Heart left ventricle (tissue), 16 donors: ENCODE data around the gene DNAH1. TPM values are rescaled to one million over a fixed set of nuclear protein-coding genes. Genes with fewer than 3 reads are reported as not detected.

Source experiments
- ATAC-seq, 4 donors: fragments of 200-7000 bp; cut with Tn5 transposase; one replicate each; pipeline ENCODE4 v1.9.1; 2020 to 2022; ENCODE audit warnings: moderate library complexity in 4 of 4, mild to moderate bottlenecking in 3 of 4, moderate number of reproducible peaks in 1 of 4
- DNase-seq, 5 donors: peaks; one replicate each; pipeline ENCODE4 v3.0.0-alpha.2; 2020
- H3K27ac ChIP-seq, 12 donors: fragments of 200-600 bp; sonication (generic) in 4 of 12; one replicate each; pipeline versions ENCODE4 v1.5.0 to v1.8.0; 2016 to 2022; ENCODE audit warnings: mild to moderate bottlenecking in 2 of 12
- H3K27me3 ChIP-seq, 9 donors: fragments of 200-600 bp; sonication (generic) in 2 of 9; one replicate each; pipeline versions ENCODE4 v1.5.1 to v1.8.0; 2016 to 2022; ENCODE audit warnings: mild to moderate bottlenecking in 3 of 9
- H3K36me3 ChIP-seq, 9 donors: fragments of 200-600 bp; sonication (generic) in 2 of 9; one replicate each; pipeline versions ENCODE4 v1.5.0 to v1.8.0; 2018 to 2022; ENCODE audit warnings: mild to moderate bottlenecking in 2 of 9
- H3K4me1 ChIP-seq, 12 donors: fragments of 200-600 bp; sonication (generic) in 4 of 12; one replicate each; pipeline versions ENCODE4 v1.5.0 to v1.8.0; 2016 to 2022; ENCODE audit warnings: mild to moderate bottlenecking in 3 of 12
- H3K4me3 ChIP-seq, 12 donors: fragments of 200-600 bp; sonication (generic) in 4 of 12; one replicate each; pipeline versions ENCODE4 v1.5.0 to v1.8.0; 2017 to 2022; ENCODE audit warnings: mild to moderate bottlenecking in 9 of 12, moderate library complexity in 4 of 12
- H3K9me3 ChIP-seq, 12 donors: fragments of 200-600 bp; sonication (generic) in 4 of 12; one replicate each; pipeline versions ENCODE4 v1.5.0 to v1.8.0; 2016 to 2022; ENCODE audit warnings: mild to moderate bottlenecking in 1 of 12
- POLR2A ChIP-seq, 2 donors: fragments of 450-650 bp; IDR thresholded peaks; one replicate each; pipeline ENCODE4 v1.6.1; 2017; ENCODE audit warnings: antibody characterized with exemption in 2 of 2, mild to moderate bottlenecking in 2 of 2, moderate library complexity in 2 of 2
- WGBS, 4 donors: extraction: QIAGEN DNeasy Blood & Tissue Kit in 2 of 4; methylation state at CpG; one replicate each; pipeline versions ENCODE4 v1.1.5 to v1.1.7; 2013 to 2018; 5-methylcytosine and 5-hydroxymethylcytosine counted together
- intact Hi-C, 10 donors: fragments of 100-400 bp; cut with DNase I; formaldehyde crosslinking; loops; one replicate each; pipeline versions ENCODE4 v1.11.1 to v1.14.2; 2022
- polyA plus RNA-seq, 2 donors: library from polyadenylated mRNA; stranded (reverse); fragments of 200-250 nt; gene quantifications; one replicate each; pipeline ENCODE4 v1.2.3, GENCODE V29; 2013
- total RNA-seq, 9 donors: library from RNA; depleted of rRNA in 2 of 9; stranded (reverse); fragments of >200 nt in 2 of 9; fragmentation: NEBNext Ultra II Directional in 3 of 9; extraction: Animal tissue kit (Norgen Biotek cat#: 25700) in 3 of 9; gene quantifications; one replicate each; pipeline versions ENCODE4 v1.1.0 to v1.2.4, GENCODE V29; 2016 to 2023
- TF ChIP-seq, protein P1 (sequence below), 12 donors: fragments of 200-600 bp; sonication (generic) in 4 of 12; IDR thresholded peaks; one replicate each; pipeline versions ENCODE4 v1.5.0 to v1.8.0; 2018 to 2022; ENCODE audit warnings: antibody characterized with exemption in 12 of 12, mild to moderate bottlenecking in 5 of 12
- donor health status: ischemic (EF 13 %, LVEDD 7.1; RV severe dilation, severe dysfunction).
- donor health status: healthy with polysubstance abuse.
- donor health status: DM: no; HTN: yes; CAD: no.
- donor health status: DM: no; HTN: no; CAD: no.
- donor health status: ischemic (EF 25% LVEDD 6.9; RV normal size, moderate dysfunction).
- donor health status: ischemic (EF 25% LVEDD 5.7; RV mildly dilated, moderate dysfunction).
- donor health status: healthy.
- donor health status: DM: yes; HTN: yes; CAD: no.
- donor health status: ischemic (EF 35%, LVEDD 5.7; RV mildly dilated, moderate dysfunction).
- donor health status: nonischemic (EF 11% LVEDD 7.7; RV severe dilation, severe dysfunction).
- donor health status: DM: yes; HTN: yes; CAD: no.
- donor health status: PGD.
- donor health status: ischemic (EF 29% LVEDD 5.4; RV normal size, mild dysfunction).
- donor health status: nonischemic (EF 23%, LVEDD 6.1; RV moderate dilation, normal function).

Gene DNAH1
- total and polyA plus RNA-seq, 11 donors: 0.95 to 6.6 (median 2.8) TPM

DNA sequence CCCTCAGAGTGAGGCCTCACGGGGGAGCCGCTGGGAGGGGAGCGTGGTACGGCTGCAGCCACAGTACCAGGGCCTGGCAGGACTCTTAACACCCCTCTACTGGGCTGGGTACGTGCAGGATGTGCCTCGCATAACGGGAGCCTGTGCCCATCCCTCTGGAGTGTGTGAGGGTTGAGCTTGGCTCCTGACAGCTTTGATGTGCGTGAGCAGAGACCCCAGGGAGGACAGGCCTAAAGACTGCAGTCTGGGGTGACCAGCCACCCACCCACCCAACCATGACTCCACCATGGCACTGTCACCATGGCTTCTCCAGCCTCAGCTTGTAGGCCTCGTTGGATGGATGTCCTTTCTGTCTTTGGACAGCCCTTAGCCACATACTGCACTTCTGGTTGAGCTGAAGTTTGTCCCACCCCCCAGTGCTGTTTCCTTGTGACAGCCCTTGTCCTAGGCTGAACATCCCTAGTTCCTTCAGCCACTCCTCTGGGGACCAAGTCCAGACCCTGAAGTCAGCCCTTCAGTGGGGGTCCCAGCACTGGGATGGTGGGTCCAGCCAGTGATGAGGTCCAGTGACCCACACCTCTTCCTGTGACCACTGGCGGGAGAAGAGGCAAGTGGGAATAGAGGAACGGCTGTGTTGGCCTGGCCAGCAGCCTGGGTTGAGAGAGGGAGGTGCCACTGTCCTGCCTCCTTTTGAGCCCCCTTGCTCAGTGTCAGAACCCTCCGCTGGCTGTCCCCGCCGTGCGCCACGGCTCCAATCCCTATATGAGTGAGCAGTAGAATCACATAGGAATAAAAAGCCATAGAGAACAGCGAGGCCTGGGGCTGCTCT, 22.4 kb upstream of the DNAH1 start:
- Histone ChIP-seq H3K27me3 (no peaks in the 10 kb centered on the region), H3K36me3 (peaks cover 0 to 40% (median 13%) of the 10 kb centered on the region in 9 donors), H3K4me3 (no peak overlapping the region), H3K9me3 (no peaks in the 10 kb centered on the region), H3K27ac (no peak overlapping the region), H3K4me1 (peaks cover 0 to 17% (median 2%) of the 10 kb centered on the region in 12 donors)
- ATAC-seq: no peak
- TF ChIP-seq, protein P1, sequence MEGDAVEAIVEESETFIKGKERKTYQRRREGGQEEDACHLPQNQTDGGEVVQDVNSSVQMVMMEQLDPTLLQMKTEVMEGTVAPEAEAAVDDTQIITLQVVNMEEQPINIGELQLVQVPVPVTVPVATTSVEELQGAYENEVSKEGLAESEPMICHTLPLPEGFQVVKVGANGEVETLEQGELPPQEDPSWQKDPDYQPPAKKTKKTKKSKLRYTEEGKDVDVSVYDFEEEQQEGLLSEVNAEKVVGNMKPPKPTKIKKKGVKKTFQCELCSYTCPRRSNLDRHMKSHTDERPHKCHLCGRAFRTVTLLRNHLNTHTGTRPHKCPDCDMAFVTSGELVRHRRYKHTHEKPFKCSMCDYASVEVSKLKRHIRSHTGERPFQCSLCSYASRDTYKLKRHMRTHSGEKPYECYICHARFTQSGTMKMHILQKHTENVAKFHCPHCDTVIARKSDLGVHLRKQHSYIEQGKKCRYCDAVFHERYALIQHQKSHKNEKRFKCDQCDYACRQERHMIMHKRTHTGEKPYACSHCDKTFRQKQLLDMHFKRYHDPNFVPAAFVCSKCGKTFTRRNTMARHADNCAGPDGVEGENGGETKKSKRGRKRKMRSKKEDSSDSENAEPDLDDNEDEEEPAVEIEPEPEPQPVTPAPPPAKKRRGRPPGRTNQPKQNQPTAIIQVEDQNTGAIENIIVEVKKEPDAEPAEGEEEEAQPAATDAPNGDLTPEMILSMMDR (IDR thresholded peaks at IDR 0.05): no peak
- no peak for TF ChIP-seq POLR2A (IDR thresholded peaks at IDR 0.05)
- intact Hi-C loops: loop anchor here in 5 of 10 donors (2.0 to 5.0 kb wide), 4 partner anchors 44 to 114 kb away; no protein-coding TSS in a partner anchor
- whole genome bisulfite sequencing, 4 donors: 88 to 94% (median 90%) methylated on average over 13 to 17 of the region's 17 CpGs
- no peak for DNase-seq

DNA sequence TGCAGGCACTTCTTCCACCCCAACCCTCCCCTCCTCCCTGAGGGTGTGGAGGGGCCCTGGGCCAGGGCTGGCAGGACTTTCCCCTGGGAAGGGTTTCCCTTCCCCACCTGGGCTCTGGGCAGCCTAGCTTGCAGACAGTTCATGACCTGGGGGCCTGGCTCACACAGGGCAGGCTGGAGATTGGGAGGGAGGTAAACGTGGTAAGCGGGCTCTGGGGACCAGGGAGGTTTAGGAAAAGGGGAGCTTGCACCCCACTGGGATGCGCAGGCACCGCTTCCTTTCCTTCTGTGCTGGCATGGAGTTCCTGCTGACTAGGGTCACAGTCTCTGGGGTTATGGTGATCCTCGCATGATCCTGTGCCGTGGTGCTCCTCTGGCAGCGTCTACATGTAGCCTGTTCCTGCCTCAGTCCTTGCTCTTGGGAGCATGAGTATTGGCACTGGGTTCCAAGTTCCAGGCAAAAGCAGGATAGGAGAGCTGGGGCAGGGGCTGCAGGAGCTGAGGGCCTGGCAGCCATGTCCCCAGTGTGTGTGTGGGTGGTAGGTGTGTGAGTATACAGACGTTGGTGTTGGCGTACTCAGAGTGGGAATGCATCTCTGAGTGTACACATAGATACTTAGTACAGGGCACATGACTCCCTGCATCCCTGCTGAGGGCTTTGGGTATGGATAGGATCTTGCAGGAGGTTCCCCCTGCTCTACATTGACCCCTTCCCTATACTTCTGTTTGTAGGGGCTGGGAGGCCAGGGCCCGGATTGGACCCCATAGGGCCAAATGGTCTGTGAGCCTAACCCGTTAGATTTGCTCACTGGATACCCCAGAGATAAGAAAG, 21.6 kb upstream of the DNAH1 start:
- peaks cover 0 to 40% (median 13%) of the 10 kb centered on the region in 9 donors for H3K36me3 ChIP-seq
- intact Hi-C loops: loop anchor here in 4 of 10 donors (5.0 kb wide), 4 partner anchors 38 to 113 kb away; no protein-coding TSS in a partner anchor

DNA sequence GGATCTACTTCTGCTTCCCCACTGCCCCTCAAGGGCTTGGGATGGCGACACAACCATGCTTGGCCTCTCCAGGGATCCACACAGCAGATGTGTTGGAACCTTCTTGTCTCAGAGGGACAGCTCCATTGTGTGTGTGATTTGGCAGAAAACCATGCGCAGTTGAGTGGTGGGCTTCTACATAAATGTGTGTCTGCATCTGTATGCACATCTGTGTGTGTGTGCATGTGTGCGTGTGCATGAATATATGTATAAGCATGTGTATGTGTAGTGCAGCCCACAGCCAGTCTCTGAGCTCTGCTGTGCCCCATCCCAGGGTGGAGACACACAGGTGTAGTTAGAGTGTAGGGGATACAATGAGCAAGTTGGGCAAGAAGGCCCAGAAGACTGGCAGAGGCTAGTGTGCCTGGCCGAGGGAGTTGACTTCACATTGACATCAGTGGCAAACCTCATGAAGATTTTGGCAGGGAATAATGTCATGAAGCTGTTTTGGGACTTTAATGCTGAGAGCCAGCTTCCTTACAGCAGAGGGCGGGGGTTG, 20.4 kb upstream of the DNAH1 start:
- WGBS, 4 donors: 91 to 94% (median 93%) methylated on average over 5 of the region's 5 CpGs

More for the DNA sequence above, 21.6 kb upstream of the DNAH1 start:
- WGBS, 4 donors: 84 to 89% (median 87%) methylated on average over 9 to 11 of the region's 11 CpGs
- TF ChIP-seq POLR2A (IDR thresholded peaks at IDR 0.05): no peak
- TF ChIP-seq, protein P1 (IDR thresholded peaks at IDR 0.05): no peak
- H3K9me3 ChIP-seq: no peaks in the 10 kb centered on the region
- peaks cover 0 to 19% (median 6%) of the 10 kb centered on the region in 12 donors for H3K4me1 ChIP-seq
- H3K27ac ChIP-seq: no peak overlapping the region
- no peak overlapping the region for H3K4me3 ChIP-seq
- no peak for DNase-seq
- ATAC-seq: no peak
- no peaks in the 10 kb centered on the region for H3K27me3 ChIP-seq

More for the DNA sequence above, 20.4 kb upstream of the DNAH1 start:
- DNase-seq (no peak), ATAC-seq (no peak)
- Histone ChIP-seq H3K36me3 (peaks cover 0 to 35% (median 13%) of the 10 kb centered on the region in 9 donors), H3K9me3 (no peaks in the 10 kb centered on the region), H3K27ac (no peak overlapping the region), H3K27me3 (no peaks in the 10 kb centered on the region), H3K4me3 (no peak overlapping the region), H3K4me1 (peaks cover 0 to 28% (median 14%) of the 10 kb centered on the region in 12 donors)
- no peak for TF ChIP-seq POLR2A (IDR thresholded peaks at IDR 0.05)
- TF ChIP-seq, protein P1 (IDR thresholded peaks at IDR 0.05): no peak
- intact Hi-C loops: loop anchor here in 1 of 10 donors (5.0 kb wide), 1 partner anchor 37 kb away; no protein-coding TSS in a partner anchor
